ENCODE measurements around the gene LRIT3. TPM values are rescaled to one million over a fixed set of nuclear protein-coding genes. Genes with fewer than 3 reads are reported as not detected.

The LRIT3 gene
- total RNA-seq, 4 donors from 2014 or later, result 0.67 to 1.8 TPM; not detected in 2

- Histone ChIP-seq H3K4me3 (no peak overlapping the region), H3K4me1 (peaks cover 0 to 4% (median 0%) of the 10 kb centered on the region in 4 donors), H3K27ac (no peak overlapping the region), H3K9me3 (no peaks in the 10 kb centered on the region), H3K27me3 (no peaks in the 10 kb centered on the region), H3K36me3 (no peaks in the 10 kb centered on the region)
- no peak for DNase-seq
- no peak for TF ChIP-seq CTCF (IDR thresholded peaks at IDR 0.05)
- TF ChIP-seq POLR2A (IDR thresholded peaks at IDR 0.05), result no peak
Observed at GRCh38 chr4:109914322-109914721, 66.4 kb downstream of the LRIT3 start.

GRCh38 chr4:109915385-109916026, 67.6 kb downstream of the LRIT3 start:
- Histone ChIP-seq H3K27me3 (no peaks in the 10 kb centered on the region), H3K4me3 (no peak overlapping the region), H3K4me1 (peaks cover 0 to 4% (median 0%) of the 10 kb centered on the region in 4 donors), H3K9me3 (no peaks in the 10 kb centered on the region), H3K27ac (no peak overlapping the region), H3K36me3 (no peaks in the 10 kb centered on the region)
- TF ChIP-seq POLR2A (IDR thresholded peaks at IDR 0.05), result no peak
- no peak for TF ChIP-seq CTCF (IDR thresholded peaks at IDR 0.05)
- DNase-seq, result no peak

GRCh38 chr4:109916027-109916409, 68.1 kb downstream of the LRIT3 start:
- Histone ChIP-seq H3K9me3 (no peaks in the 10 kb centered on the region), H3K4me3 (no peak overlapping the region), H3K27ac (no peak overlapping the region)

GRCh38 chr4:109921384-109921808, 73.5 kb downstream of the LRIT3 start:
- no peak overlapping the region for H3K27ac ChIP-seq
- no peak overlapping the region for H3K4me3 ChIP-seq
- TF ChIP-seq CTCF (IDR thresholded peaks at IDR 0.05), result no peak
- TF ChIP-seq POLR2A (IDR thresholded peaks at IDR 0.05), result no peak
- no peaks in the 10 kb centered on the region for H3K9me3 ChIP-seq
- H3K36me3 ChIP-seq, result no peaks in the 10 kb centered on the region
- no peaks in the 10 kb centered on the region for H3K27me3 ChIP-seq
- no peak for DNase-seq
- H3K4me1 ChIP-seq, result no peaks in the 10 kb centered on the region

More at GRCh38 chr4:109916027-109916409, 68.1 kb downstream of the LRIT3 start:
- no peaks in the 10 kb centered on the region for H3K27me3 ChIP-seq
- DNase-seq, result no peak
- H3K4me1 ChIP-seq, result peaks cover 0 to 4% (median 0%) of the 10 kb centered on the region in 4 donors
- TF ChIP-seq POLR2A (IDR thresholded peaks at IDR 0.05), result no peak
- no peak for TF ChIP-seq CTCF (IDR thresholded peaks at IDR 0.05)
- H3K36me3 ChIP-seq, result no peaks in the 10 kb centered on the region

Other genes with a start within 250 kb of the LRIT3 start
- gene CASP6, start 144.7 kb upstream of the LRIT3 start, total RNA-seq, result 100 to 1,000 TPM in 1 of 4 donors, 10 to 100 TPM in 3; 43.7 to 132 (median 69.3) TPM
- gene PLA2G12A, start 118.0 kb upstream of the LRIT3 start, total RNA-seq, result 10 to 100 TPM; 14.9 to 37.0 (median 28.4) TPM
- gene CFI, start 46.1 kb upstream of the LRIT3 start, total RNA-seq, result 10 to 100 TPM in 2 of 4 donors, 1 to 10 TPM in 2; 7.0 to 20.5 (median 12.6) TPM
- 1 to 10 TPM in 3 of 4 donors, not detected in 1; 2.1 to 4.9 (median 4.2) TPM for gene GAR1, start 32.3 kb upstream of the LRIT3 start, total RNA-seq
- not detected for gene RRH, start 20.1 kb upstream of the LRIT3 start, total RNA-seq
- gene EGF, start 64.8 kb downstream of the LRIT3 start, total RNA-seq, result 10 to 100 TPM in 1 of 4 donors, 1 to 10 TPM in 2, under 1 TPM in 1; 0.80 to 14.1 (median 5.2) TPM